DND-41 (cell line): ENCODE measurements around the gene STARD10.

Experiments used
- ATAC-seq: fragments of 200-7000 bp; cut with Tn5 transposase; 3 replicates; pipeline ENCODE4 v1.9.1; 2021; ENCODE audit warnings: low read depth; ENCODE audit not compliant: insufficient read depth
- DNase-seq: peaks from one replicate; pipeline ENCODE4 v3.0.0-alpha.2; 2020
- H2AFZ ChIP-seq: 2 replicates; pipeline ENCODE4 v1.6.0; 2012; ENCODE audit warnings: low read depth, low read length
- H3K27ac ChIP-seq: 2 replicates; pipeline ENCODE4 v1.5.1; 2012; ENCODE audit warnings: low read length, inconsistent platforms
- H3K27me3 ChIP-seq: fragments of 200-600 bp; sonication (generic); 2 replicates; pipeline ENCODE4 v1.6.0; 2012; ENCODE audit warnings: low read length, mild to moderate bottlenecking, inconsistent platforms; ENCODE audit not compliant: insufficient read depth, poor library complexity
- H3K36me3 ChIP-seq: 2 replicates; pipeline ENCODE4 v1.5.1; 2012; ENCODE audit warnings: low read length, inconsistent platforms; ENCODE audit not compliant: insufficient read depth
- H3K4me1 ChIP-seq: 2 replicates; pipeline ENCODE4 v1.5.1; 2012; ENCODE audit warnings: mild to moderate bottlenecking, low read length; ENCODE audit not compliant: insufficient read depth
- H3K4me2 ChIP-seq: 2 replicates; pipeline ENCODE4 v1.6.0; 2012; ENCODE audit warnings: mild to moderate bottlenecking, moderate library complexity, low read length, inconsistent platforms; ENCODE audit not compliant: insufficient read depth
- H3K4me3 ChIP-seq, 2 experiments: fragments of 200-600 bp in 1 of 2; shearing (Covaris generic) in 1 of 2; 2 replicates each; pipeline ENCODE4 v1.5.1; 2012 to 2016; ENCODE audit warnings: inconsistent platforms in 2 of 2, low read length in 2 of 2, mild to moderate bottlenecking in 2 of 2, low read depth in 1 of 2, moderate library complexity in 1 of 2
- H3K79me2 ChIP-seq: 2 replicates; pipeline ENCODE4 v1.6.0; 2012; ENCODE audit warnings: low read length, inconsistent platforms; ENCODE audit not compliant: insufficient read depth
- H3K9ac ChIP-seq: 2 replicates; pipeline ENCODE4 v1.6.0; 2012; ENCODE audit warnings: low read depth, mild to moderate bottlenecking, inconsistent platforms, low read length, moderate library complexity
- H3K9me3 ChIP-seq: 2 replicates; pipeline ENCODE4 v1.5.1; 2012; ENCODE audit warnings: low read length, moderate library complexity, mild to moderate bottlenecking, inconsistent platforms; ENCODE audit not compliant: insufficient read depth, severe bottlenecking
- H4K20me1 ChIP-seq: 2 replicates; pipeline ENCODE4 v1.6.0; 2012; ENCODE audit warnings: low read length; ENCODE audit not compliant: insufficient read depth
- CTCF ChIP-seq: IDR thresholded peaks from 2 replicates; pipeline ENCODE4 v1.5.1; 2012; ENCODE audit warnings: borderline replicate concordance, low read length, moderate library complexity, mild to moderate bottlenecking; ENCODE audit not compliant: poor library complexity, severe bottlenecking; ENCODE audit errors: extremely low read depth
- EZH2 ChIP-seq: IDR thresholded peaks from 3 replicates; pipeline ENCODE4 v1.6.1; 2012; ENCODE audit warnings: borderline replicate concordance, low read depth, mild to moderate bottlenecking, moderate library complexity, low read length, inconsistent platforms; ENCODE audit not compliant: severe bottlenecking

The STARD10 gene

GRCh38 chr11:72755713-72756285, 38.0 kb downstream of the STARD10 start:
- H3K79me2 ChIP-seq: peaks cover 14% of the 10 kb centered on the region
- no peak for TF ChIP-seq CTCF
- TF ChIP-seq EZH2: no peak
- no peak overlapping the region for H2AFZ ChIP-seq
- H3K9ac ChIP-seq: no peak overlapping the region
- no peaks in the 10 kb centered on the region for H3K27me3 ChIP-seq
- DNase-seq (no peak), ATAC-seq (no peak)
- no peak overlapping the region for H3K4me3 ChIP-seq
- H4K20me1 ChIP-seq: 0 out of 2 replicates have a peak, but pooled peaks cover 5% of the 10 kb centered on the region
- no peaks in the 10 kb centered on the region for H3K9me3 ChIP-seq
- H3K4me1 ChIP-seq: peaks cover 17% of the 10 kb centered on the region
- H3K36me3 ChIP-seq: no peaks in the 10 kb centered on the region
- H3K4me2 ChIP-seq: no peak overlapping the region
- no peak overlapping the region for H3K27ac ChIP-seq

GRCh38 chr11:72754544-72755155, 39.2 kb downstream of the STARD10 start:
- DNase-seq (no peak), ATAC-seq (no peak)
- Histone ChIP-seq H2AFZ (no peak overlapping the region), H3K27me3 (no peaks in the 10 kb centered on the region), H3K4me3 (no peak overlapping the region), H3K36me3 (no peaks in the 10 kb centered on the region), H3K27ac (no peak overlapping the region), H3K4me1 (peaks cover 28% of the 10 kb centered on the region), H4K20me1 (0 out of 2 replicates have a peak, but pooled peaks cover 5% of the 10 kb centered on the region), H3K9me3 (no peaks in the 10 kb centered on the region), H3K79me2 (peaks cover 25% of the 10 kb centered on the region), H3K9ac (no peak overlapping the region), H3K4me2 (no peak overlapping the region)
- TF ChIP-seq CTCF (no peak), EZH2 (no peak)

- DNase-seq (no peak), ATAC-seq (no peak)
- Histone ChIP-seq H3K9me3 (no peaks in the 10 kb centered on the region), H3K27ac (no peak overlapping the region), H3K9ac (no peak overlapping the region), H3K4me1 (peaks cover 28% of the 10 kb centered on the region), H4K20me1 (0 out of 2 replicates have a peak, but pooled peaks cover 5% of the 10 kb centered on the region), H3K4me3 (no peak overlapping the region), H3K79me2 (peaks cover 29% of the 10 kb centered on the region), H3K27me3 (no peaks in the 10 kb centered on the region), H2AFZ (no peak overlapping the region), H3K4me2 (no peak overlapping the region), H3K36me3 (no peaks in the 10 kb centered on the region)
- TF ChIP-seq CTCF: no peak
- TF ChIP-seq EZH2: no peak
Observed at GRCh38 chr11:72754149-72754543, 39.7 kb downstream of the STARD10 start.
